ENCODE results near the gene SYN1.
"Not testable (repeated sequence)": the region's sequence is repeated elsewhere in the genome, so short reads cannot be mapped to it uniquely, and the experiment has no call there.

SYN1 gene

GRCh38 chrX:47619486-47620302 is at the start of gene SYN1:
Gene SYN1 (minus strand): TSS chrX:47619857. CDS start chrX:47619728, 129 bp downstream.
- peak within 1 kb of the TSS; percentile 37 for H3K4me3 ChIP-seq (ENCODE audit: low read depth, low read length)

GRCh38 chrX:47665797-47666196 is 46.1 kb upstream of the SYN1 start:
- H3K4me3 ChIP-seq (ENCODE audit: low read depth, low read length): not testable (repeated sequence)

- no peak overlapping the region for H3K4me3 ChIP-seq (ENCODE audit: low read depth, low read length)
Measured at GRCh38 chrX:47664737-47665136, 45.1 kb upstream of the SYN1 start.

- no peak overlapping the region for H3K4me3 ChIP-seq (ENCODE audit: low read depth, low read length)
Measured at GRCh38 chrX:47662144-47662657, 42.5 kb upstream of the SYN1 start.

GRCh38 chrX:47661539-47661938 is 41.9 kb upstream of the SYN1 start:
- H3K4me3 ChIP-seq (ENCODE audit: low read depth, low read length): no peak overlapping the region

- H3K4me3 ChIP-seq (ENCODE audit: low read depth, low read length): no peak overlapping the region
Measured at GRCh38 chrX:47659421-47659726, 39.7 kb upstream of the SYN1 start.

- peak within 1 kb of the TSS; percentile 72 for H3K4me3 ChIP-seq (ENCODE audit: low read depth, low read length)
Measured at GRCh38 chrX:47658684-47659420, 39.2 kb upstream of the SYN1 start, which contains the start of gene UXT. Gene UXT (minus strand): TSS chrX:47659180. CDS start chrX:47658927, 253 bp downstream.

- H3K4me3 ChIP-seq (ENCODE audit: low read depth, low read length): peak overlapping the region; percentile 50
Measured at GRCh38 chrX:47658301-47658683, 38.6 kb upstream of the SYN1 start.

GRCh38 chrX:47651043-47651905 is 31.6 kb upstream of the SYN1 start:
- H3K4me3 ChIP-seq (ENCODE audit: low read depth, low read length): peak overlapping the region; percentile 39

- peak within 1 kb of the TSS; percentile 76 for H3K4me3 ChIP-seq (ENCODE audit: low read depth, low read length)
Measured at GRCh38 chrX:47650164-47651042, 30.7 kb upstream of the SYN1 start, which contains the start of gene ELK1. Gene ELK1 (minus strand): TSS chrX:47650563. CDS start chrX:47641441, 9,122 bp downstream.

GRCh38 chrX:47649781-47650163 is 30.1 kb upstream of the SYN1 start:
- H3K4me3 ChIP-seq (ENCODE audit: low read depth, low read length): peak overlapping the region; percentile 76

- peak overlapping the region; percentile 76 for H3K4me3 ChIP-seq (ENCODE audit: low read depth, low read length)
Measured at GRCh38 chrX:47649271-47649670, 29.6 kb upstream of the SYN1 start.

GRCh38 chrX:47648376-47648775 is 28.7 kb upstream of the SYN1 start:
- H3K4me3 ChIP-seq (ENCODE audit: low read depth, low read length): no peak overlapping the region

- H3K4me3 ChIP-seq (ENCODE audit: low read depth, low read length): no peak overlapping the region
Measured at GRCh38 chrX:47646636-47647035, 27.0 kb upstream of the SYN1 start.

- H3K4me3 ChIP-seq (ENCODE audit: low read depth, low read length): no peak overlapping the region
Measured at GRCh38 chrX:47645530-47645929, 25.9 kb upstream of the SYN1 start.

GRCh38 chrX:47644557-47645091 is 25.0 kb upstream of the SYN1 start:
- H3K4me3 ChIP-seq (ENCODE audit: low read depth, low read length): no peak overlapping the region

- H3K4me3 ChIP-seq (ENCODE audit: low read depth, low read length): no peak overlapping the region
Measured at GRCh38 chrX:47643926-47644325, 24.3 kb upstream of the SYN1 start.

- no peak overlapping the region for H3K4me3 ChIP-seq (ENCODE audit: low read depth, low read length)
Measured at GRCh38 chrX:47638816-47639215, 19.2 kb upstream of the SYN1 start.

GRCh38 chrX:47637546-47638195 is 18.0 kb upstream of the SYN1 start:
- H3K4me3 ChIP-seq (ENCODE audit: low read depth, low read length): no peak overlapping the region
